HS-27A (cell line): ENCODE measurements around the gene MAST3.
A peak's percentile ranks its signal among the peaks of the same experiment; 100 is the strongest.

ENCODE experiments used
- DNase-seq: peaks from one replicate; pipeline ENCODE4 v3.0.0-alpha.2; 2012; ENCODE audit warnings: low read depth, missing footprints

Gene MAST3

GRCh38 chr19:18190278-18190677, 92.7 kb downstream of the MAST3 start:
- no peak for DNase-seq

- no peak for DNase-seq
These were observed 94.1 kb downstream of the MAST3 start for GRCh38 chr19:18191640-18192062.

DNA sequence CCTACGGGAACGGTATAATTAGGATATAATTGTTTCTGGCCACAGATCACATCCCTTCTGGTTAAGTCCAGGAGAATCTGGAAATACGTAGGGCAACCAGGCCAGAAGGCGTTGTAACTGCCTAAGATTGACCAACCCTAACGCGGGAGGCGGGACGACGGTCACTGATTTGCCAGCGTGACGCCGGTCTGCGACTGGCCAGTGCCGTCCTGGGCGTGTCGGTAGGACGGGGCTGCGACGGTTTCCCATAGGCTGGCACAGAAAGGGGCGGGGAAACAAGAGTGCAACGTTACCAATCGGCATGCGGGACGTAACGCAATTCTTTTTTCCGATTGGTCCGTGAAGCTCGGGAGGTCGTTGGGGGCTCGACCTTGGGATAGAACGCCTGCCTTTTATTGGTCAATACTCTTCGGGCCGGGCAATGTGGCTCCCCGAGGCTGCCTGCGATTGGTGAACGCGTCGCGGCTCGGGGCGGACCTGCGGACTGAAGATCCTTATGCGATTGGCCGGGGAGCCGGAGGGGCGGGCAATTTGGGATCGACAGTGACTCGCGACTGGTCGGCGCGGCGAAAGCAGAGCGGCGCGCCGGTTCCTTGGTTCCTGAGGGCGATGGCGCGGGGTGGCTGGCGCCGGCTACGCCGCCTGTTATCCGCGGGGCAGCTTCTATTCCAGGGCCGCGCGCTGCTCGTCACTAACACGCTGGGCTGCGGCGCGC, 95.3 kb downstream of the MAST3 start, which contains the start of gene MPV17L2:
Gene MPV17L2, plus strand, starts transcription at position 546 of the 715 bp plus-strand sequence. Its CDS starts 64 bp downstream, at position 610.
- peak; percentile 98 for DNase-seq

DNA sequence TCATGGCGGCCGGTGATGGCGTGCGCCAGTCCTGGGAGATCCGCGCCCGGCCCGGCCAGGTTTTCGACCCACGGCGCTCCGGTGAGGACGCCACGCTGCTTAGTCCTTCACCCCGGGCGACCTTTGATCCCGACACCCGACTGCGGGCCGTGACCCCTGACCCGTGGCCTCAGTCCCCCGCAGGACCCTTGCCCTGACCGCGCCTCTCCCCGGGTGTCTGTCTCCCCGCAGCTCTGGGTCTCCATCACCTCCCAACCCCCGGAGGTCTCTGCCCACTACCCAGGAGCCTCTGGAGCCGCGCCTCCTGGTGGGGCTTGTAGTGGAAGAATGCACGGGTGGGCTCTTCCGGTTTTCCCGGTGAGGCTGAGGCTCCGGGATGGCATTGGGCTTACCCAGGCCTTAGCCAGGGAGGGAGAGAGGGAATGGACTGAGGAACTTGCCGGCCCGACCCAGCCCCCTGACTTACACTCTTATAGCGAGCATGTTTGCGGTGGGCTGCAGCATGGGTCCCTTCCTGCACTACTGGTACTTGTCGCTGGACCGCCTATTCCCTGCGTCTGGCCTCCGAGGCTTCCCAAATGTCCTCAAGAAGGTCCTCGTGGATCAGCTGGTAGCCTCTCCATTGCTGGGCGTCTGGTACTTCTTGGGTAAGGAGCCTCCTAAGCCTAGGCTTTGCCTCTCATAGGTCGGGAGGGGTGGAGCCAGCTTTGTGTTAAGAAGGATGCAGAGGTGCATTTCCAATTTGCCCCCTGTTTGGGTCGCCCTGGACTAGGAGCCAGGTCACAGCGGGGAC, 96.0 kb downstream of the MAST3 start:
- no peak for DNase-seq

DNA sequence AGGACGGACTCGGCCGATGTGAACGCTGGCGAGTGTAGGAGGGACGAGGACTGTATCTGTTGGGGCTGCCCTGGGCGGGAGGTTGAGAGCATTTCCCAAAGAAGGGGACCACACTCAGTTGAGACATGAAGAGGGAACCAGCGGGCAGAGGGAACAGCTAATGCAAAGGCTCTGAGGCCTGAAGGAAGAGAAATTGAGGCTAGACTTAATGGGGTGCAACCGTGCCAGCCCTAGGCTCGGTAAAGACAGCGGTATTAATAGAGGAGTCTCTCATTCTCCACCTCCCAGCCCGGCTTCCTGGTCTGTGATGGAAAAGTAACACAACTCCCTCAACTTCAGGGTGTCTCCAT, 96.6 kb downstream of the MAST3 start:
- no peak for DNase-seq

- DNase-seq: no peak
These were observed 97.1 kb downstream of the MAST3 start for GRCh38 chr19:18194554-18195238.

GRCh38 chr19:18196511-18196845, 98.9 kb downstream of the MAST3 start:
- DNase-seq: no peak

GRCh38 chr19:18197306-18197705, 99.7 kb downstream of the MAST3 start:
- no peak for DNase-seq

DNA sequence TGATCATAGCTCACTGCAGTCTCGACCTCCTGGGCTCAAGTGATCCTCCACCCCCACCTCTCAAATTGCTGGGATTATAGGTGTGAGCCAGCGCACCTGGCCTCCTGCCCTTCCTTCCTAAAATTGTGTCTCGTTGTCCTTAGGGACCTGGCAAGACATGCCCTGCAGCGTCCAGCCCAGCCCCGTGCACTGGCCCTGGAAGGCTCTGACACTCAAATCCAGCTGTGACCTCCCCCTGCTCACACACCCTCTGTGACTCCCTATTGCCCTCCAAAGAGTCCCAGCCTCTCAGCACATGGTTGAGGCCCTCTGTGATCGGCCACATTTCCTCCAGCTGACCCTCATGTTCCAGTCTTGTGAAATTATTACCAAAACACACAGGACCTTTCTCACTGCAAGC, 100.4 kb downstream of the MAST3 start:
- no peak for DNase-seq

- DNase-seq: no peak
These were observed 100.8 kb downstream of the MAST3 start for GRCh38 chr19:18198374-18198773.
